OCI-LY1 (cell line): ENCODE data around the gene ITM2B.

Source experiments
- CTCF ChIP-seq: fragments of 200-600 bp; sonication (generic), shearing (Covaris generic); IDR thresholded peaks from 2 replicates; pipeline ENCODE4 v1.5.1; 2017; ENCODE audit warnings: mild to moderate bottlenecking, antibody characterized with exemption, low read length, moderate library complexity, mixed read lengths
- EZH2 ChIP-seq: fragments of 200-600 bp; sonication (generic), shearing (Covaris generic); IDR thresholded peaks from 2 replicates; pipeline ENCODE4 v1.8.0; 2017; ENCODE audit warnings: borderline replicate concordance, mixed run types, mild to moderate bottlenecking, antibody characterized with exemption, low read length, moderate library complexity, mixed read lengths

GRCh38 chr13:48241651-48242050 lies 8.6 kb downstream of the ITM2B start:
- TF ChIP-seq CTCF (no peak), EZH2 (no peak)
